ENCODE data around the gene SHISA9. TPM values are rescaled to one million over a fixed set of nuclear protein-coding genes. Genes with fewer than 3 reads are reported as not detected.

Gene SHISA9
- total RNA-seq, 2 experiments from 2014 or later, result not detected

DNA sequence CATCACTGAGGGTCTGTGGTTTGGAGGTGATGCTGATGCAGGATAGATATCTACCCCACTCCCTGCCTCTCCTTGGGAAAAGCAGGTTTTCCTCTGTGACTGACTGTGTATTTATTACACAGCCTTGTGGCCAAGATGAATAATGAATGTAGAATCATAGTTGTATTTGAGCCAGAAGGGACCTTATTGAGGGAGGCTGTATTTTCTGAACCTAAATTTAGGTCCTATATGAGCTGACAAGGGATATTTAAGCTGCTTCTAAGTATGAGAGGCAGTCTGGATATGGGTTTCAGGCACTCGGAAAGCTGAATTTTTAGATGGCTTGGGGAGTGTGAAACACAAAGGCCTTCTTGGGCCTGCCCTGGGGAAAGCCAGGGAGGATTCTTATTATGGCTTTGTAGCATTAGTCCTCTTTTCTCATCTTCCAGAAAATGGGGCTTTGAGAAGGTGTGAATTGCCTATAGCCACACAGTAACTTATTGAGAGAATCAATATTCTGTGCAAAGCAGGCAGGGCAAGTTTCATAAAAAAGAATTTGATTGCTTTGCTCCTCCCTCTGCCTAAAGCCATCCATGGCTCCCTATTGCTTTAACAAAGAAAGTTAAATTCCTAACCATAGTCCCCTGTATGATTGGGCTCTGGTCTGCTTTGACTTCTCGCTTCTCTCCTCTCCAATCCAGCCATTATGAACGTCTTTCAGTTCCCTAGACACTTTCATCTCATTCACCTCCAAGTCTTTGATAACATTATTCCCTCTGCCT lies 144.8 kb downstream of the SHISA9 start:
- DNase-seq, result no peak
- CTCF ChIA-PET, result no interaction called here
- Mint-ChIP-seq H3K4me1 (ENCODE audit: low read depth) (no peaks in the 10 kb centered on the region), H3K4me3 (no peak overlapping the region), H3K9me3 (peaks cover 9% of the 10 kb centered on the region), H3K27ac (no peak overlapping the region), H3K36me3 (ENCODE audit: low read depth) (no peaks in the 10 kb centered on the region), H3K27me3 (ENCODE audit: low read depth) (peaks cover 4% of the 10 kb centered on the region)
- intact Hi-C loops (cut with micrococcal nuclease), result no loop called here

GRCh38 chr16:13047276-13047675 lies 145.9 kb downstream of the SHISA9 start:
- H3K4me1 Mint-ChIP-seq (ENCODE audit: low read depth), result no peaks in the 10 kb centered on the region
- H3K36me3 Mint-ChIP-seq (ENCODE audit: low read depth), result no peaks in the 10 kb centered on the region
- intact Hi-C loops (cut with micrococcal nuclease), result no loop called here
- peaks cover 4% of the 10 kb centered on the region for H3K27me3 Mint-ChIP-seq (ENCODE audit: low read depth)
- peaks cover 9% of the 10 kb centered on the region for H3K9me3 Mint-ChIP-seq
- CTCF ChIA-PET, result no interaction called here
- H3K4me3 Mint-ChIP-seq, result no peak overlapping the region
- H3K27ac Mint-ChIP-seq, result no peak overlapping the region
- no peak for DNase-seq

GRCh38 chr16:13049688-13050087 lies 148.3 kb downstream of the SHISA9 start:
- intact Hi-C loops (cut with micrococcal nuclease), result no loop called here
- CTCF ChIA-PET, result no interaction called here
- Mint-ChIP-seq H3K27me3 (ENCODE audit: low read depth) (peaks cover 4% of the 10 kb centered on the region), H3K36me3 (ENCODE audit: low read depth) (no peaks in the 10 kb centered on the region), H3K4me1 (ENCODE audit: low read depth) (no peaks in the 10 kb centered on the region), H3K4me3 (no peak overlapping the region), H3K27ac (no peak overlapping the region), H3K9me3 (peaks cover 8% of the 10 kb centered on the region)
- no peak for DNase-seq

- Mint-ChIP-seq H3K4me3 (no peak overlapping the region), H3K36me3 (ENCODE audit: low read depth) (no peaks in the 10 kb centered on the region), H3K4me1 (ENCODE audit: low read depth) (no peaks in the 10 kb centered on the region), H3K9me3 (peaks cover 10% of the 10 kb centered on the region), H3K27ac (no peak overlapping the region), H3K27me3 (ENCODE audit: low read depth) (no peaks in the 10 kb centered on the region)
- no peak for DNase-seq
- intact Hi-C loops (cut with micrococcal nuclease), result no loop called here
- CTCF ChIA-PET, result no interaction called here
Observed at GRCh38 chr16:13052431-13052830, 151.0 kb downstream of the SHISA9 start.

GRCh38 chr16:13055480-13055879 lies 154.1 kb downstream of the SHISA9 start:
- Mint-ChIP-seq H3K4me1 (ENCODE audit: low read depth) (no peaks in the 10 kb centered on the region), H3K27me3 (ENCODE audit: low read depth) (peaks cover 3% of the 10 kb centered on the region), H3K9me3 (peaks cover 10% of the 10 kb centered on the region), H3K27ac (no peak overlapping the region), H3K36me3 (ENCODE audit: low read depth) (no peaks in the 10 kb centered on the region), H3K4me3 (no peak overlapping the region)
- DNase-seq, result no peak
- CTCF ChIA-PET, result no interaction called here
- intact Hi-C loops (cut with micrococcal nuclease), result no loop called here

- intact Hi-C loops (cut with micrococcal nuclease), result no loop called here
- no peaks in the 10 kb centered on the region for H3K36me3 Mint-ChIP-seq (ENCODE audit: low read depth)
- H3K9me3 Mint-ChIP-seq, result peaks cover 4% of the 10 kb centered on the region
Observed at GRCh38 chr16:13056607-13057006, 155.2 kb downstream of the SHISA9 start.

GRCh38 chr16:13060932-13061331 lies 159.5 kb downstream of the SHISA9 start:
- no peak for DNase-seq
- CTCF ChIA-PET, result interaction anchor here (0.7 kb wide), 1 partner anchor 84 kb away, joined by 3 read pairs; no protein-coding TSS in a partner anchor
- Mint-ChIP-seq H3K27me3 (ENCODE audit: low read depth) (peaks cover 3% of the 10 kb centered on the region), H3K4me3 (no peak overlapping the region), H3K9me3 (no peaks in the 10 kb centered on the region), H3K27ac (no peak overlapping the region), H3K36me3 (ENCODE audit: low read depth) (no peaks in the 10 kb centered on the region), H3K4me1 (ENCODE audit: low read depth) (no peaks in the 10 kb centered on the region)
- intact Hi-C loops (cut with micrococcal nuclease), result no loop called here

More at GRCh38 chr16:13056607-13057006, 155.2 kb downstream of the SHISA9 start:
- no peak for DNase-seq
- Mint-ChIP-seq H3K27ac (no peak overlapping the region), H3K4me1 (ENCODE audit: low read depth) (no peaks in the 10 kb centered on the region), H3K4me3 (no peak overlapping the region), H3K27me3 (ENCODE audit: low read depth) (peaks cover 3% of the 10 kb centered on the region)
- CTCF ChIA-PET, result no interaction called here

GRCh38 chr16:13061691-13062090 lies 160.3 kb downstream of the SHISA9 start:
- Mint-ChIP-seq H3K4me1 (ENCODE audit: low read depth) (no peaks in the 10 kb centered on the region), H3K27ac (no peak overlapping the region), H3K4me3 (no peak overlapping the region), H3K27me3 (ENCODE audit: low read depth) (peaks cover 3% of the 10 kb centered on the region), H3K36me3 (ENCODE audit: low read depth) (no peaks in the 10 kb centered on the region), H3K9me3 (no peaks in the 10 kb centered on the region)
- no peak for DNase-seq
- CTCF ChIA-PET, result interaction anchor here (0.7 kb wide), 1 partner anchor 85 kb away, joined by 3 read pairs; no protein-coding TSS in a partner anchor
- intact Hi-C loops (cut with micrococcal nuclease), result no loop called here

DNA sequence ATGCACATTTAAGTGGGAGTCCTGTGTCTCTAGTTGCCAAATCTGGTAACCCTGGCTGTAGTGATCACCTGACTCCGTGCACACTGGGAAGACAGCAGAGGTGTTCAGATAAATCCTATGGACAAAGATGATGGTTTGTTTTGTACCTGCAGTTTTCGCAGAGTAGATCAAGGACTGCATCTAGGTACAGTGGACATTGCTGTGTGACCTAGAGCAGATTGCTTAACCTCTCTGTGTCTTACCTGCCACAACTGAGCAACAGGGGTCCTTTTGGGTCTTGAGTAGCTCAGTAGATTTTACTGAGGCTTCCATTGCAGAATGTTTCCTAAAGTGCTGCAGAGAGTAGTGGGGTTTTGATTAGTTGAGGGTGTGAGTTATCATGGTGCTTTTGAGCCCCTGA lies 160.8 kb downstream of the SHISA9 start:
- Mint-ChIP-seq H3K9me3 (no peaks in the 10 kb centered on the region), H3K36me3 (ENCODE audit: low read depth) (no peaks in the 10 kb centered on the region), H3K4me3 (no peak overlapping the region), H3K27me3 (ENCODE audit: low read depth) (peaks cover 3% of the 10 kb centered on the region), H3K4me1 (ENCODE audit: low read depth) (no peaks in the 10 kb centered on the region), H3K27ac (no peak overlapping the region)
- CTCF ChIA-PET, result no interaction called here
- no peak for DNase-seq
- intact Hi-C loops (cut with micrococcal nuclease), result no loop called here

- Mint-ChIP-seq H3K27me3 (ENCODE audit: low read depth) (no peaks in the 10 kb centered on the region), H3K36me3 (ENCODE audit: low read depth) (no peaks in the 10 kb centered on the region), H3K4me3 (no peak overlapping the region), H3K4me1 (ENCODE audit: low read depth) (no peaks in the 10 kb centered on the region), H3K9me3 (no peaks in the 10 kb centered on the region), H3K27ac (no peak overlapping the region)
- CTCF ChIA-PET, result no interaction called here
- intact Hi-C loops (cut with micrococcal nuclease), result no loop called here
- DNase-seq, result no peak
Observed at GRCh38 chr16:13063457-13063856, 162.1 kb downstream of the SHISA9 start.

- intact Hi-C loops (cut with micrococcal nuclease), result no loop called here
- no peak overlapping the region for H3K27ac Mint-ChIP-seq
- peaks cover 4% of the 10 kb centered on the region for H3K9me3 Mint-ChIP-seq
- no peak for DNase-seq
- H3K4me3 Mint-ChIP-seq, result no peak overlapping the region
- no peaks in the 10 kb centered on the region for H3K36me3 Mint-ChIP-seq (ENCODE audit: low read depth)
- H3K4me1 Mint-ChIP-seq (ENCODE audit: low read depth), result no peaks in the 10 kb centered on the region
- CTCF ChIA-PET, result no interaction called here
- no peaks in the 10 kb centered on the region for H3K27me3 Mint-ChIP-seq (ENCODE audit: low read depth)
Observed at GRCh38 chr16:13064821-13065220, 163.4 kb downstream of the SHISA9 start.

DNA sequence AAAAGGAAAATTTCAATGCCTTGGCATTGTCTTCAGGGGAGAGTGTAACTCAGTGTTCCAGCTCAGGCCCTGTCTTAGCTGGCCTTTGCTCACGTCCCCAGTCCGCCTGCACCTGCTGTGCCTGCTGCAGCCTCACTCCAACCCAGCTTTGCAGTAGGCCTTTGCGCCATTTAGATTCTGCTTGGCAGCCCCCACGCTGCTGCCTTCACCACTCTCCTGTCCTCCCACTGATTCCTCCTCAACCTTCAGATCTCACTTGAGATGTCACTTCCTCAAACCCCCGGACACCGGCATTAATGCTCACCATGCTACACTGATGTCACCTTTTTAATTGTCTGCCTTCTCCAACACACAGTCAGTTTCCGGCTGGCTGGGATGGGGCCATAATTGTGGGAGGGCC lies 166.2 kb downstream of the SHISA9 start:
- H3K4me1 Mint-ChIP-seq (ENCODE audit: low read depth), result no peaks in the 10 kb centered on the region

GRCh38 chr16:13068912-13069583 lies 167.7 kb downstream of the SHISA9 start:
- no peaks in the 10 kb centered on the region for H3K4me1 Mint-ChIP-seq (ENCODE audit: low read depth)
- CTCF ChIA-PET, result no interaction called here

More for the DNA sequence above, 166.2 kb downstream of the SHISA9 start:
- Mint-ChIP-seq H3K27me3 (ENCODE audit: low read depth) (peaks cover 4% of the 10 kb centered on the region), H3K4me3 (no peak overlapping the region), H3K27ac (no peak overlapping the region), H3K36me3 (ENCODE audit: low read depth) (no peaks in the 10 kb centered on the region), H3K9me3 (peaks cover 4% of the 10 kb centered on the region)
- no peak for DNase-seq
- intact Hi-C loops (cut with micrococcal nuclease), result no loop called here
- CTCF ChIA-PET, result no interaction called here

More at GRCh38 chr16:13068912-13069583, 167.7 kb downstream of the SHISA9 start:
- no peak for DNase-seq
- intact Hi-C loops (cut with micrococcal nuclease), result no loop called here
- H3K27ac Mint-ChIP-seq, result no peak overlapping the region
- H3K9me3 Mint-ChIP-seq, result peaks cover 4% of the 10 kb centered on the region
- H3K36me3 Mint-ChIP-seq (ENCODE audit: low read depth), result no peaks in the 10 kb centered on the region
- H3K27me3 Mint-ChIP-seq (ENCODE audit: low read depth), result peaks cover 8% of the 10 kb centered on the region
- no peak overlapping the region for H3K4me3 Mint-ChIP-seq
